DND-41 (cell line): ENCODE measurements around the gene SERPINA12.

Experiments
- ATAC-seq: fragments of 200-7000 bp; cut with Tn5 transposase; 3 replicates; pipeline ENCODE4 v1.9.1; 2021; ENCODE audit warnings: low read depth; ENCODE audit not compliant: insufficient read depth
- DNase-seq: peaks from one replicate; pipeline ENCODE4 v3.0.0-alpha.2; 2020
- H2AFZ ChIP-seq: 2 replicates; pipeline ENCODE4 v1.6.0; 2012; ENCODE audit warnings: low read depth, low read length
- H3K27ac ChIP-seq: 2 replicates; pipeline ENCODE4 v1.5.1; 2012; ENCODE audit warnings: low read length, inconsistent platforms
- H3K27me3 ChIP-seq: fragments of 200-600 bp; sonication (generic); 2 replicates; pipeline ENCODE4 v1.6.0; 2012; ENCODE audit warnings: low read length, mild to moderate bottlenecking, inconsistent platforms; ENCODE audit not compliant: insufficient read depth, poor library complexity
- H3K36me3 ChIP-seq: 2 replicates; pipeline ENCODE4 v1.5.1; 2012; ENCODE audit warnings: low read length, inconsistent platforms; ENCODE audit not compliant: insufficient read depth
- H3K4me1 ChIP-seq: 2 replicates; pipeline ENCODE4 v1.5.1; 2012; ENCODE audit warnings: mild to moderate bottlenecking, low read length; ENCODE audit not compliant: insufficient read depth
- H3K4me2 ChIP-seq: 2 replicates; pipeline ENCODE4 v1.6.0; 2012; ENCODE audit warnings: mild to moderate bottlenecking, moderate library complexity, low read length, inconsistent platforms; ENCODE audit not compliant: insufficient read depth
- H3K4me3 ChIP-seq, 2 experiments: fragments of 200-600 bp in 1 of 2; shearing (Covaris generic) in 1 of 2; 2 replicates each; pipeline ENCODE4 v1.5.1; 2012 to 2016; ENCODE audit warnings: inconsistent platforms in 2 of 2, low read length in 2 of 2, mild to moderate bottlenecking in 2 of 2, low read depth in 1 of 2, moderate library complexity in 1 of 2
- H3K79me2 ChIP-seq: 2 replicates; pipeline ENCODE4 v1.6.0; 2012; ENCODE audit warnings: low read length, inconsistent platforms; ENCODE audit not compliant: insufficient read depth
- H3K9ac ChIP-seq: 2 replicates; pipeline ENCODE4 v1.6.0; 2012; ENCODE audit warnings: low read depth, mild to moderate bottlenecking, inconsistent platforms, low read length, moderate library complexity
- H3K9me3 ChIP-seq: 2 replicates; pipeline ENCODE4 v1.5.1; 2012; ENCODE audit warnings: low read length, moderate library complexity, mild to moderate bottlenecking, inconsistent platforms; ENCODE audit not compliant: insufficient read depth, severe bottlenecking
- H4K20me1 ChIP-seq: 2 replicates; pipeline ENCODE4 v1.6.0; 2012; ENCODE audit warnings: low read length; ENCODE audit not compliant: insufficient read depth
- EZH2 ChIP-seq: IDR thresholded peaks from 3 replicates; pipeline ENCODE4 v1.6.1; 2012; ENCODE audit warnings: borderline replicate concordance, low read depth, mild to moderate bottlenecking, moderate library complexity, low read length, inconsistent platforms; ENCODE audit not compliant: severe bottlenecking
- TF ChIP-seq, protein P1 (sequence below): IDR thresholded peaks from 2 replicates; pipeline ENCODE4 v1.5.1; 2012; ENCODE audit warnings: borderline replicate concordance, low read length, moderate library complexity, mild to moderate bottlenecking; ENCODE audit not compliant: poor library complexity, severe bottlenecking; ENCODE audit errors: extremely low read depth

SERPINA12 gene

DNA sequence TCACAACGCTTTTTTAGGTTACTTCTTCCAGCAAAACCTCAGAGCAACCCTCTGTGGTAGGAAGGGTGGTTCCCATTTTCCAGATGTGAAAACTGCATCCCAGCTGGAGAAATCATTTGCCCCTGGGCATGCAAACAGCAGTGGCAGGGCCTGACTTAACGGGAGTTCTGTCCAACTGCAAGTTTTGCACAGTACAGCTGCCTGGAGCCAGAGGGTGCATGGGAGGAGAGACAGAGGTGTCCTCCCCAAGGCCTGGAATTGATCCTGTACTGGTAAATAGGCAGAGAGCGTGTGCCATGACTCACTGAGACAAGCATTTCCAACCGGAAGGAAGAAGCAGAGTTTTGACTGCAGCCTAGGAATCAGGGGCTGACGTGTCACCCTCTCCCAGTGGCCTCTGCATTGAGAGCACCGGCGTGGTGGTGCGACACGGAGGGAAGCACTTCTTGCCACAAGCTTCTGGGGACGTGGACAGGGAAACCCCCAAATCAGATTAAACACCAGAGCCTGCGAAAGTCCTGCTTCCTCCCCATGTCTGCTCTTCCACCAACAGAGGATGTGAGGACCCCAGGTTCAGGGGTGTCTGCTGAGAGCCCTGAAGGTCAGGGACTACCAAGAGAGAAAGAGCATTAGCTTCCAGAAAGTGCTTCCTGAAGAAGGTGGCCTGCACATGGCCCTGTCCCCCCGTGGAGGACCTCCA, 33.0 kb upstream of the SERPINA12 start:
- TF ChIP-seq, protein P1, sequence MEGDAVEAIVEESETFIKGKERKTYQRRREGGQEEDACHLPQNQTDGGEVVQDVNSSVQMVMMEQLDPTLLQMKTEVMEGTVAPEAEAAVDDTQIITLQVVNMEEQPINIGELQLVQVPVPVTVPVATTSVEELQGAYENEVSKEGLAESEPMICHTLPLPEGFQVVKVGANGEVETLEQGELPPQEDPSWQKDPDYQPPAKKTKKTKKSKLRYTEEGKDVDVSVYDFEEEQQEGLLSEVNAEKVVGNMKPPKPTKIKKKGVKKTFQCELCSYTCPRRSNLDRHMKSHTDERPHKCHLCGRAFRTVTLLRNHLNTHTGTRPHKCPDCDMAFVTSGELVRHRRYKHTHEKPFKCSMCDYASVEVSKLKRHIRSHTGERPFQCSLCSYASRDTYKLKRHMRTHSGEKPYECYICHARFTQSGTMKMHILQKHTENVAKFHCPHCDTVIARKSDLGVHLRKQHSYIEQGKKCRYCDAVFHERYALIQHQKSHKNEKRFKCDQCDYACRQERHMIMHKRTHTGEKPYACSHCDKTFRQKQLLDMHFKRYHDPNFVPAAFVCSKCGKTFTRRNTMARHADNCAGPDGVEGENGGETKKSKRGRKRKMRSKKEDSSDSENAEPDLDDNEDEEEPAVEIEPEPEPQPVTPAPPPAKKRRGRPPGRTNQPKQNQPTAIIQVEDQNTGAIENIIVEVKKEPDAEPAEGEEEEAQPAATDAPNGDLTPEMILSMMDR = no peak
- no peak for TF ChIP-seq EZH2
- Histone ChIP-seq H3K36me3 (no peaks in the 10 kb centered on the region), H3K4me1 (no peaks in the 10 kb centered on the region), H3K27me3 (no peaks in the 10 kb centered on the region), H4K20me1 (no peaks in the 10 kb centered on the region), H2AFZ (no peak overlapping the region), H3K79me2 (no peaks in the 10 kb centered on the region), H3K4me2 (no peak overlapping the region), H3K27ac (no peak overlapping the region), H3K4me3 (no peak overlapping the region), H3K9me3 (no peaks in the 10 kb centered on the region), H3K9ac (no peak overlapping the region)
- DNase-seq (no peak), ATAC-seq (no peak)

- Histone ChIP-seq H3K4me1 (no peaks in the 10 kb centered on the region), H3K79me2 (no peaks in the 10 kb centered on the region), H3K4me3 (no peak overlapping the region), H3K9ac (no peak overlapping the region), H2AFZ (no peak overlapping the region), H3K4me2 (no peak overlapping the region), H3K9me3 (no peaks in the 10 kb centered on the region), H3K27ac (no peak overlapping the region), H4K20me1 (no peaks in the 10 kb centered on the region), H3K27me3 (no peaks in the 10 kb centered on the region), H3K36me3 (no peaks in the 10 kb centered on the region)
- DNase-seq (no peak), ATAC-seq (no peak)
- no peak for TF ChIP-seq EZH2
- TF ChIP-seq, protein P1 = no peak
Measured at GRCh38 chr14:94541234-94541975, 32.1 kb upstream of the SERPINA12 start.

DNA sequence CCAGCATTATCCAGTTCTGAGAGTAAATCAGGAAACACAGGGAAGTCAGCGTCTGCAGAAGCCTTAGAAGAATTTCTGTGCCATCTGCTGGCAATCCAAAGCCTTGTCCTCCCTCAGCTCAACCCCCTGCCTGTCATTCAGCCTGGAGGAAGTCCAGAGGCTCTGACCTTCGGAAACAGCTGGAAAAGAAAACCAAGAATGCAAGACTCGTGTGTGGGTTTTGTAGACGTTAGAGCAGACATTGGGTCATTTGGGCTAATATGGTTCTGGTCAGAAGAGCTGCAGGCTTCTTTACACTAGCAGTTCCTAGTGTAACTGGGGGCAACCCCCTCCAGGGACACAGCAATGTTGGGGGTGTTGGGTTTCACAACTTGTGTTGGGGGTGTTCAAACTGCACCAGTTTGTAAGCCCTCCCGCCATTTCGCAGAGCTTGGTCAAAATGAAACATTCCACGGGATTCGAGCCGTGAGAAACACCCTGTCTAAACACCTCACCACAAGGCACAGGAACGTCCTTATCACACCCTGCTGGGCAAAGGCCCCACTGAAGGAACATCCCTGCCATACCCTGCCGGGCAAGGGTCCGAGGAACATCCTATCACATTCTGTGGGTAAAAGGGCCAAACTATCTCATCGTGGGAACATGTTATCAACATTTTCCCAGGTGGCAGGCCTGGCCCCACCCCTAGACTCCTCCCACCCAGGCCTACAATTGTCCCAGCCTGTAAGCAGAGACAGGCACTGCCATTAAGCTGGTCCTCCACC, 30.9 kb upstream of the SERPINA12 start:
- H3K9me3 ChIP-seq = no peaks in the 10 kb centered on the region
- H3K4me2 ChIP-seq = no peak overlapping the region
- no peak for DNase-seq
- no peaks in the 10 kb centered on the region for H4K20me1 ChIP-seq
- no peak overlapping the region for H2AFZ ChIP-seq
- no peak for TF ChIP-seq EZH2
- TF ChIP-seq, protein P1 = no peak
- no peak for ATAC-seq
- H3K36me3 ChIP-seq = no peaks in the 10 kb centered on the region
- H3K27me3 ChIP-seq = no peaks in the 10 kb centered on the region
- no peak overlapping the region for H3K27ac ChIP-seq
- H3K9ac ChIP-seq = no peak overlapping the region
- H3K4me3 ChIP-seq = no peak overlapping the region
- H3K79me2 ChIP-seq = no peaks in the 10 kb centered on the region
- H3K4me1 ChIP-seq = no peaks in the 10 kb centered on the region
